Temporal lobe (tissue), 1 donor: ENCODE results near the gene C4orf33. TPM values are rescaled to one million over a fixed set of nuclear protein-coding genes. Genes with fewer than 3 reads are reported as not detected.

Source experiments
- total RNA-seq: library from RNA; depleted of rRNA; stranded (reverse); fragments of >200 nt; gene quantifications from one replicate; pipeline ENCODE4 v1.2.3, GENCODE V29; 2014

Gene C4orf33
- total RNA-seq, 1 donor from 2014 or later = 9.6 TPM

Other genes starting within 250 kb of the C4orf33 start
- gene SCLT1, start 2.6 kb upstream of the C4orf33 start, total RNA-seq = 36.9 TPM